Neural progenitor cell (in vitro differentiated cells): ENCODE measurements around the gene RASIP1.

Experiments used
- CTCF ChIP-seq: fragments of 200-600 bp; sonication (generic); IDR thresholded peaks from 2 replicates; pipeline ENCODE4 v1.5.1; 2017; ENCODE audit warnings: antibody characterized with exemption, mild to moderate bottlenecking
- EZH2 ChIP-seq: fragments of 200-600 bp; sonication (generic); IDR thresholded peaks from 2 replicates; pipeline ENCODE4 v1.6.1; 2017; ENCODE audit warnings: antibody characterized with exemption, mild to moderate bottlenecking, moderate library complexity

- TF ChIP-seq CTCF (no peak), EZH2 (peak; percentile 75)
Measured at GRCh38 chr19:48739404-48740163, 826 bp downstream of the RASIP1 start.
